GM10847 (cell line): Measurements from ENCODE around the gene FAM53A.

Experiments used
- POLR2A ChIP-seq: IDR thresholded peaks from 2 replicates; pipeline ENCODE4 v1.6.1; 2011; ENCODE audit not compliant: insufficient read length; ENCODE audit errors: extremely low read depth

The FAM53A gene

GRCh38 chr4:1708581-1708980 lies 24.5 kb upstream of the FAM53A start:
- no peak for TF ChIP-seq POLR2A

GRCh38 chr4:1706358-1706757 lies 22.2 kb upstream of the FAM53A start:
- no peak for TF ChIP-seq POLR2A

- no peak for TF ChIP-seq POLR2A
These were observed 21.6 kb upstream of the FAM53A start for GRCh38 chr4:1705732-1706131.

GRCh38 chr4:1703867-1704266 lies 19.8 kb upstream of the FAM53A start:
- TF ChIP-seq POLR2A: no peak

- TF ChIP-seq POLR2A: no peak
These were observed 11.8 kb upstream of the FAM53A start for GRCh38 chr4:1695913-1696312.

GRCh38 chr4:1693131-1693896 lies 9.2 kb upstream of the FAM53A start:
- TF ChIP-seq POLR2A: no peak

GRCh38 chr4:1691737-1692373 lies 7.7 kb upstream of the FAM53A start:
- no peak for TF ChIP-seq POLR2A

- no peak for TF ChIP-seq POLR2A
These were observed 6.6 kb upstream of the FAM53A start for GRCh38 chr4:1690698-1691097.

- no peak for TF ChIP-seq POLR2A
These were observed 2.4 kb upstream of the FAM53A start for GRCh38 chr4:1686440-1687036.

- no peak for TF ChIP-seq POLR2A
These were observed 1.4 kb upstream of the FAM53A start for GRCh38 chr4:1685235-1686150.

GRCh38 chr4:1684506-1685234 lies 557 bp upstream of the FAM53A start:
- no peak for TF ChIP-seq POLR2A

GRCh38 chr4:1683261-1683735 lies 815 bp downstream of the FAM53A start:
- TF ChIP-seq POLR2A: no peak

- no peak for TF ChIP-seq POLR2A
These were observed 1.3 kb downstream of the FAM53A start for GRCh38 chr4:1682860-1683259.

GRCh38 chr4:1678244-1678643 lies 5.9 kb downstream of the FAM53A start:
- TF ChIP-seq POLR2A: no peak

GRCh38 chr4:1676605-1677525 lies 7.2 kb downstream of the FAM53A start:
- TF ChIP-seq POLR2A: no peak
